HG02938 (cell line): ENCODE measurements around the gene DDHD1.

Experiments
- ATAC-seq: cut with Tn5 transposase; IDR thresholded peaks from one replicate; pipeline ENCODE4 v1.9.1; 2021; ENCODE audit warnings: mild to moderate bottlenecking, moderate library complexity; ENCODE audit not compliant: unreplicated experiment

The DDHD1 gene

GRCh38 chr14:53001787-53002378 lies 151.2 kb downstream of the DDHD1 start:
- ATAC-seq: no peak

GRCh38 chr14:52998376-52999015 lies 154.6 kb downstream of the DDHD1 start:
- no peak for ATAC-seq

- no peak for ATAC-seq
Observed at GRCh38 chr14:52996493-52996892, 156.6 kb downstream of the DDHD1 start.

GRCh38 chr14:52995998-52996397 lies 157.1 kb downstream of the DDHD1 start:
- ATAC-seq: no peak

- no peak for ATAC-seq
Observed at GRCh38 chr14:52992236-52992870, 160.8 kb downstream of the DDHD1 start.

GRCh38 chr14:52988139-52988538 lies 165.0 kb downstream of the DDHD1 start:
- ATAC-seq: no peak

GRCh38 chr14:52987514-52987913 lies 165.6 kb downstream of the DDHD1 start:
- no peak for ATAC-seq

GRCh38 chr14:52987042-52987441 lies 166.1 kb downstream of the DDHD1 start:
- no peak for ATAC-seq
